ENCODE data around the gene FBF1. TPM values are rescaled to one million over a fixed set of nuclear protein-coding genes. Genes with fewer than 3 reads are reported as not detected.
"Not testable (repeated sequence)": the region's sequence is repeated elsewhere in the genome, so short reads cannot be mapped to it uniquely, and the experiment has no call there.

Gene FBF1
- total and polyA plus RNA-seq, 2 of the 4 experiments (the other 2 are of a cell fraction), result 4.5 to 8.0 TPM

GRCh38 chr17:75975757-75976174 lies 34.9 kb upstream of the FBF1 start:
- H3K4me1 ChIP-seq (ENCODE audit: control insufficient read depth, insufficient read depth, low read length), result peaks cover 3% of the 10 kb centered on the region; the same call in 1 of the 2 replicates
- ChIA-PET CTCF (no interaction called here), POLR2A (ENCODE audit: unreplicated experiment) (interaction anchor here (0.7 kb wide), 1 partner anchor 35 kb away, joined by 3 read pairs; no protein-coding TSS in a partner anchor)
- no peaks in the 10 kb centered on the region for H3K27me3 ChIP-seq (ENCODE audit: control insufficient read depth, insufficient read depth, low read length)
- H3K4me2 ChIP-seq (ENCODE audit: low read depth, low read length), result peak overlapping the region; percentile 36
- H3K4me3 ChIP-seq (ENCODE audit: insufficient read depth, low read depth, low read length), result no peak overlapping the region
- intact Hi-C loops (cut with micrococcal nuclease), result no loop called here
- peaks cover 22 to 65% of the 10 kb centered on the region in 2 experiments for H3K79me1 ChIP-seq (ENCODE audit: low read depth in 1 of 2, low read length in 2 of 2)
- no peak for TF ChIP-seq MXI1 (IDR thresholded peaks at IDR 0.05; ENCODE audit: borderline replicate concordance, low read depth, low read length)
- WGBS, 2 experiments (ENCODE audit: extremely low coverage in 2 of 2, insufficient read length in 1 of 2), result no CpG with 5 or more reads among the region's 5 CpGs
- no peak overlapping the region for H2AFZ ChIP-seq (replicated peaks; ENCODE audit: low read length, poor library complexity)
- no peak overlapping the region for H3K56ac ChIP-seq (ENCODE audit: extremely low read depth, insufficient read depth, low read length)
- DNase-seq (no peak), ATAC-seq (ENCODE audit: low read depth) (no peak)
- no peak overlapping the region for H4K8ac ChIP-seq (ENCODE audit: low read depth in 2 of 2, low read length in 2 of 2)
- in situ Hi-C loops (cut with MboI; ENCODE audit: low sequenced_read_pairs), result no loop called here
- H3K4ac ChIP-seq (ENCODE audit: low read depth, low read length), result no peak overlapping the region
- H2BK20ac ChIP-seq (ENCODE audit: low read depth, low read length), result no peak overlapping the region
- H4K20me1 ChIP-seq (ENCODE audit: insufficient read depth, low read length), result 0 out of 2 replicates have a peak, but pooled peaks cover 3% of the 10 kb centered on the region
- dilution Hi-C loops (cut with HindIII; ENCODE audit: low sequenced_read_pairs, unreplicated experiment), result no loop called here
- H2BK120ac ChIP-seq (ENCODE audit: low read depth, low read length), result no peak overlapping the region
- H3K27ac ChIP-seq (ENCODE audit: insufficient read depth, low read length), result no peak overlapping the region
- no TSS peak for BruUV-seq (replicated peaks)
- H2AK9ac ChIP-seq (replicated peaks; ENCODE audit: low read depth, low read length, poor library complexity), result no peak overlapping the region
- no peaks in the 10 kb centered on the region for H3K9me3 ChIP-seq (ENCODE audit: control insufficient read depth, insufficient read depth, low read length)
- no peak overlapping the region for H3K9ac ChIP-seq (ENCODE audit: low read depth, low read length)
- H3K14ac ChIP-seq (replicated peaks; ENCODE audit: low read depth, low read length), result no peak overlapping the region
- H3K18ac ChIP-seq (ENCODE audit: low read depth, low read length), result no peak overlapping the region
- H3K36me3 ChIP-seq (ENCODE audit: control insufficient read depth, insufficient read depth, low read length), result peaks cover 5% of the 10 kb centered on the region; the same call in 1 of the 2 replicates
- no peak overlapping the region for H4K91ac ChIP-seq (ENCODE audit: insufficient read depth, low read depth, low read length)
- H2BK15ac ChIP-seq (ENCODE audit: low read depth, low read length), result no peak overlapping the region
- H2AK5ac ChIP-seq (ENCODE audit: low read depth, low read length), result no peak overlapping the region
- H3K9me1 ChIP-seq (ENCODE audit: insufficient read depth, low read length), result no peaks in the 10 kb centered on the region; the same call in 1 of the 2 replicates
- H2BK5ac ChIP-seq (ENCODE audit: low read depth, low read length, poor library complexity, severe bottlenecking), result no peak overlapping the region
- H3K23ac ChIP-seq (ENCODE audit: low read depth, low read length), result no peak overlapping the region
- no peak overlapping the region for H4K5ac ChIP-seq (ENCODE audit: low read depth, low read length)

DNA sequence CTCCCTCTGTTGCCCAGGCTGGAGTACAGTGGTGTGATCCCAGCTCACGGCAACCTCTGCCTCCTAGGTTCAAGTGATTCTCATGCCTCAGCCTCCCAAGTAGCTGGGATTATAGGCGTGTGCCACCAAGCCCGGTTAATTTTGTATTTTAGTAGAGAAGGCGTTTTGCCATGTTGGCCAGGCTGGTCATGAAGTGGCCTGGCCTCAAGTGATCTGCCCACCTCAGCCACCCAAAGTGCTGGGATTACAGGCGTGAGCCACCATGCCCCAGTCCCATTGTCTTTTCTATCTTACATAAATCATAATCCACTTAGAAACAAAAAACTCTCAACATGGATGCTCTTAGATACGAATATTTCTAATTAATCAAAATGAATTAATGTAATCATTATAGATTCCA lies 34.3 kb upstream of the FBF1 start:
- H2AK5ac ChIP-seq (ENCODE audit: low read depth, low read length); H3K4ac ChIP-seq (ENCODE audit: low read depth, low read length); ATAC-seq (ENCODE audit: low read depth); H3K23ac ChIP-seq (ENCODE audit: low read depth, low read length); H4K8ac ChIP-seq (ENCODE audit: low read depth in 2 of 2, low read length in 2 of 2); H4K91ac ChIP-seq (ENCODE audit: insufficient read depth, low read depth, low read length); H4K20me1 ChIP-seq (ENCODE audit: insufficient read depth, low read length); BruUV-seq (replicated peaks); H3K9me3 ChIP-seq (ENCODE audit: control insufficient read depth, insufficient read depth, low read length); H3K18ac ChIP-seq (ENCODE audit: low read depth, low read length); H3K9ac ChIP-seq (ENCODE audit: low read depth, low read length); H4K5ac ChIP-seq (ENCODE audit: low read depth, low read length); H3K27me3 ChIP-seq (ENCODE audit: control insufficient read depth, insufficient read depth, low read length); H3K14ac ChIP-seq (replicated peaks; ENCODE audit: low read depth, low read length); H3K4me1 ChIP-seq (ENCODE audit: control insufficient read depth, insufficient read depth, low read length); H3K56ac ChIP-seq (ENCODE audit: extremely low read depth, insufficient read depth, low read length); H2AFZ ChIP-seq (replicated peaks; ENCODE audit: low read length, poor library complexity); H2BK120ac ChIP-seq (ENCODE audit: low read depth, low read length); dilution Hi-C loops (cut with HindIII; ENCODE audit: low sequenced_read_pairs, unreplicated experiment); in situ Hi-C loops (cut with MboI; ENCODE audit: low sequenced_read_pairs); H2BK20ac ChIP-seq (ENCODE audit: low read depth, low read length); H3K27ac ChIP-seq (ENCODE audit: insufficient read depth, low read length); intact Hi-C loops (cut with micrococcal nuclease); H2BK15ac ChIP-seq (ENCODE audit: low read depth, low read length); DNase-seq; H3K4me3 ChIP-seq (ENCODE audit: insufficient read depth, low read depth, low read length); H3K4me2 ChIP-seq (ENCODE audit: low read depth, low read length); POLR2A ChIA-PET (ENCODE audit: unreplicated experiment); H3K9me1 ChIP-seq (ENCODE audit: insufficient read depth, low read length); CTCF ChIA-PET; H3K36me3 ChIP-seq (ENCODE audit: control insufficient read depth, insufficient read depth, low read length); H2BK5ac ChIP-seq (ENCODE audit: low read depth, low read length, poor library complexity, severe bottlenecking); H2AK9ac ChIP-seq (replicated peaks; ENCODE audit: low read depth, low read length, poor library complexity): not testable (repeated sequence)
- WGBS, 2 experiments (ENCODE audit: extremely low coverage in 2 of 2, insufficient read length in 1 of 2), result no CpG with 5 or more reads among the region's 6 CpGs
- H3K79me1 ChIP-seq (ENCODE audit: low read depth in 1 of 2, low read length in 2 of 2), result peaks cover 20 to 64% of the 10 kb centered on the region in 2 experiments
